ENCODE data around the gene CCDC27.
"Not testable (repeated sequence)": the region's sequence is repeated elsewhere in the genome, so short reads cannot be mapped to it uniquely, and the experiment has no call there.

The CCDC27 gene

DNA sequence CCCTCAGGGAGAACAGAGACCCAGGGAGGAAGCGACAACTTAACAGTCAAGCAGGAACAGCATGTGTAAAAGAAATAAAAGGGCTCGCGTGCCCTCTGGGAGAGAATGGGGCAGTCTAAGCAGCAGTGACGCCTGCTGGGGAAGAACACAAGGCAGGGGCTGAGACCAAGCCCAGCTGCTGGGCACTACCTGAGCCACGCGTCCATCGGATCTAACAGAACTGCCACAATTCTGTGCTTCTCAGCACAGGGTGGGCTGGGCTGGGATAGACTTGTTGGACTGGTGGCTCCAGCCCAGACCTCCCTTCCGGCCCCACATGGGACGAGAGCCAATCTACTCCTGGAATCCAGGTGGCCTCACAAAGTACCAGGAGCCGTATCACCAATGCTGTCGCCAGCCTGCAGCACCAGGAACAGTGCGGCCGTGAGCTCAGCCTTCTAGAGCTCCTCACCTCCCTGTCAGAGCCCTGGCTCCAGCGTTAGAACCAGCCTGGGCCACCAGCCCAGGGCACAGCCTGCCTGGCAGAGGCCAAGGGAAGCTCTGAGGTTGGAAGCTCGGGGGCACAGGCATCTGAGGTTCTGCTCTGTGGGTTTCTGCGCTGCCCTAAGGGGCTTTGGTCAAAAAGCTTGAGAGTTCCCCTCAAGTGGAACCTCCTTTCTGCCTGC lies 36.6 kb downstream of the CCDC27 start:
- in situ Hi-C loops (cut with MboI; ENCODE audit: low sequenced_read_pairs) = no loop called here

DNA sequence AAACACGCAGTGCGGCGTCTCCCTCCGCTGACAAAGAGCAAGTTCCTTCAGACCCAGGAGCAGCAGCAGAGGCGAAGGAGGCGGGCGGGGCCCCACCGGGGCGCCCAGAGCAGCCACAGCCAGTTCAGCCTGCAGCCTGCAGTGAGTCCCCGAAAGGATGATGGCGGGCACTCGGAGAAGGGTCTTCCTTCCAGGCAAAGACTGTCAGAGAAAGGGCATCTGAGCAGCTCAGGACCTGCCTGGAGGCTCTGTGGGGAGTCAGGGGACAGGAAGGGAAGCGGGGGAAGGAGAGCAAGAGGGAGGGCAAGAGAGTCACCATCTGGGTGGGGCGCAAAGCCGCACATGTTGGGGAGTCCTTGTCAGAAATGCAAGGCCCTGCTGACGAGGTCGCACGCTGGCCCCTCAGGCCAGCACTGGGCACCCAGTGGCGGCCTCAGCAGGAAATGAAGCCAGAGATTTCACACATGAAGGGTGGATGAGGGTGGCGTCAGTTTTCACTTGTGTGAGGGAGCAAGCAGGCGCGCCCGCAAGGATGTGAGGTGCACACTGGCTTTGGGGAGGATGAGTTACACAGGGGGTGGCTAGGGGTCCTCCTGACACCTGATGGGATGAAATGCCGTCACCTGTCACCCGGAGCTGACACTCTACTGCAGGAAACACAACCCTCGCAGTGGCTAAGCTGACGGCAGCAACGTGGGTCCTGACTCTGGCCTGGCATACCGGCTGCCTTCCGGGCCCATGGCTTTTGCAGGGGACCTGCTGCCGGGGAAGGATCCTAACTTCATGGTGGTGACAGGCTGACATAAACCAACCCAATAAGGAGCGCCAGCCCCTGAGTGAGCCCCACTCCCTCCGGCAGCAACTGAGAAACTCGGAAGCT lies 37.4 kb downstream of the CCDC27 start:
- in situ Hi-C loops (cut with MboI; ENCODE audit: low sequenced_read_pairs) = no loop called here

DNA sequence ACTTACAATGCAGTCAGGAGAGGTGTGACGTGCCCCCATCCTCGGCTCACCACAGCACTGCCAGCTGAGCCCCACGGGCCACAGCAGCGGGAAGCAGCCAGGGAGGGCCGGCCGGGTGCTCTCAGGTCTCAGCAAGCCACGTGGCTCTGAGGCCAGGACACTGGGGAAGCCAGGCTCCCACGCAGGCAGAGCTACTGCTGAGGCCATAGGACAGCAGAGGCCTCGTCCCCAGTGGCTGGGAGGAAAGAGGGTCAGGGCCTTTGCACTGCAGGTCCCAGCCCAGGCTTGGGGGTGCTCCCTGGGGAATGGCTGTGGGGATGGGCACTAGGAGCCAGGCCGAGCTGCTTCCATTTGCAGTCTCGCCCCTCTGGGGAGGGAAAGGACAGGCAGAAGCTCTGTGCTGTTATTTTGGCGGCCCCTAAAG lies 38.3 kb downstream of the CCDC27 start:
- in situ Hi-C loops (cut with MboI; ENCODE audit: low sequenced_read_pairs) = no loop called here

DNA sequence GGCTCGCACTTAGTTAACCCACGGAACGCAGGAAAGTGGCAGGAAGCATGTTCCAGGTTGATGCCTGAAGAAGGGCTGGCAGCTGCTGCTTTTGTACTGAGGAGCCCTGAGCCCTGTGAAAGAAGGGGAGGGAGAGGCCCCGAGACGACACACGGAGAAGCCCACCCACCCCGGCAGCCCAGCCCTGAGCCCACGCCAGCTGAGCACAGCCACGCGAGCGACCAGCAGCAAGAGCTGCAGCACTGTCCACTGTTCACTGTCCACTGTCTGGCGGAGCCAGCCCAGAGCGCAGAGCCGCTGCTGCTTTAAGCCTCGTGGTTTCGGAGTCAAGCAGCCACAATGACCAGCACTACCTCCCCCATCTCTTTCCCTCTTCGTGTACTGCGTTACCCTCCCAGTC lies 38.7 kb downstream of the CCDC27 start:
- in situ Hi-C loops (cut with MboI; ENCODE audit: low sequenced_read_pairs) = no loop called here

DNA sequence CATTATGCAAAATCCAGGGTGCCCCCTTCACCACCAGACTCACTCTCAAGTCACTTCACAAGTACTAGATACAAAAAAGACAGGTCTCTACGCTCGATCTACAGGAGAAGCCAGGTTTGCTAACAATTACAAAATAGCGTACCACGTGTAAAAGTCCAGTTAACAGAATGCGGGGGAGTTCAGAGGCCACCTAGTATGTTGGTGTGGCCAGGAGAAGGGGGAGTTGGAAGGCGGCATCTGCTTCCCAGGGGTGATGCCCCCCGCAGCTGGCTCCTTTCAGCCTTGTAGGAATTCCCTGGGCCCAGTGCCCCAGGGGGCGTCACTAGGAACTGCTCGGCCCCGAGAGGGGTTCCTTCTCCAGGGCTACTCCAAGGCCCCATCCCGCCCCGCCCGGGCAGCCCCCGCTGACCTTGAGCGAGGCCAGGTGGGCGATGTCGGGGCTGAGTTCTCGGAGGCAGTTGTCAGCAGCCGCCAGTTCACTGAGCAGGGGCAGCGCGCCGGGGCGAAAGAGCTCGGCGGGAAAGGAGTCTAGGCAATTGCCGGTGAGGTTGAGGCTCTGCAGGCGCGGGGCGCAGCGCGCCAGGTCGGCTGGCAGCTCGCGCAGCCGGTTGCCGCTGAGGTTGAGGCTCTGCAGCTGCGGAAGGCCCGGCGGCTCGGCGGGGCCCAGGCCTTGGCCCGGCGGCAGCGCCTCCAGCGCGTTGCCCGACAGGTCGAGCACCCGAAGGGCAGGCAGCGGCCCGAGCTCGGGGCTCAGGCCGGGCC lies 43.4 kb downstream of the CCDC27 start:
- in situ Hi-C loops (cut with MboI; ENCODE audit: low sequenced_read_pairs) = no loop called here

DNA sequence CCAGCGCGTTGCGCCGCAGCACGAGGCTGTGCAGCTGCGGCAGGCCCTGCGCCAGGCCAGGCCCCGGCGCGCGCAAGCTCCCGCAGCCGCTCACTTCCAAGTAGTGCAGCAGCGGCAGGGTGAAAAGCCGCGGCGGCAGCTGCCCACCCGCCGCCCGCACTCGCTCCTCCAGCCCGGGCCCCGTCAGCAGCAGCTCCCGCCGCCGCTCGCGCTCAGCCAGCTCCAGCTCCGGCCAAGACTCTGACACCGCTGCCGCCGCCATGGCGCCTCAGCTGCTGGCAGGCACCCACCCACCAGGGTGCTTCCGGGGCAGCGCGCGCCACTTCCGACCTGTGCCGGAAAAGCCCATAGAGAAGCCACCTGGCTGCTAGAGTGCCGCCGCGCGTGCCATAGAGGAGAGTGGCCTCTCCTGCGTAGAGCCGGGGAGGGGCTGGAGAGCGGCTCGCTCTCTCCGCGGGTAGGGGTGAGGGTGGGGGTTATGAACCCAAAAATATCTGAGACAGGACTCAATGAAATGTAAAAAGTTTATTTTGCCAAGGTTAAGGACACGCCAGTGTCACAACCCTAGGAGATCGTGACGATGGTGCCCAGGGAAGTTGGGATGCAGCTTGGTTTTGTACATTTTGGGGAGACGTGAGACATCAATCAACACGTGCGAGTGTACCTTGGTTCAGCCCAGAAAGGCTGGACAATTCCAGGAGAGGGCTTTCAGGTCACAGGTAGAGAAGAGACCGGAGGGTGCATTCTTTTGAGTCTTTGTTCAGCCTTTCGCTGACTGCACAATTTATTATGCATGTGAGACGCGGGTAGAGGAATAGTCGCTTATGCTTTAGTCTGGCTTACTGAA lies 44.2 kb downstream of the CCDC27 start, which contains the start of gene LRRC47:
TSS of gene LRRC47 (minus strand) at position 284 of the 847 bp plus-strand sequence. CDS start at position 262, 22 bp downstream.
- in situ Hi-C loops (cut with MboI; ENCODE audit: low sequenced_read_pairs) = no loop called here

DNA sequence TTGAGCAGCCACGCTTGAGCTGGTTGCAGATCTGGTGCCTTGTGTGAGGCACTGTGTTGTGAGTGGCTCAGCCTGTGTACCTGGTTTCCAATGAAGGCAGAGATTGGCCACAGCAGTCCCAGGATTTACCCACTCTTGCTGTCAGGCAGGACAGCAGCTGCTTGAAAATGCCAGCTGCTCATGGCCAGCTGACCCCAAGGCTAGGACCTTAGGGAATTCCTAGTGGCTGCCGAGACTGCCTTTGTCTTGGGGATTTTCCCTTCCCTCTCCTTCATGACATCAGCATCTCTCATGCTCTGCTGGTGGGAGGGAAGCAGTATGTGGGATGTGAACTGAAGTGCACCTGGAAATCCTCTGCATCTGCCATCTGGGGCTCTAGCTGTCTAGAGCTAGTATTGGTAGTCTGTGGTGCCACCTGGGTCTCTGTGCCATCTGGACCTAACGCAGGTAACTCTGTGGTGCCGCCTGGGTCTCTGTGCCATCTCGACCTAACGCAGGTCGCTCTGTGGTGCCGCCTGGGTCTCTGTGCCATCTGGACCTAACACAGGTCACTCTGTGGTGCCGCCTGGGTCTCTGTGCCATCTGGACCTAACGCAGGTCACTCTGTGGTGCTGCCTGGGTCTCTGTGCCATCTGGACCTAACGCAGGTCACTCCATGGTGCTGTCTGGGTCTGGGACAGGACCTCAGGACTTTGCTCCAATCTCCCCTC lies 47.9 kb downstream of the CCDC27 start:
- in situ Hi-C loops (cut with MboI; ENCODE audit: low sequenced_read_pairs) = no loop called here

DNA sequence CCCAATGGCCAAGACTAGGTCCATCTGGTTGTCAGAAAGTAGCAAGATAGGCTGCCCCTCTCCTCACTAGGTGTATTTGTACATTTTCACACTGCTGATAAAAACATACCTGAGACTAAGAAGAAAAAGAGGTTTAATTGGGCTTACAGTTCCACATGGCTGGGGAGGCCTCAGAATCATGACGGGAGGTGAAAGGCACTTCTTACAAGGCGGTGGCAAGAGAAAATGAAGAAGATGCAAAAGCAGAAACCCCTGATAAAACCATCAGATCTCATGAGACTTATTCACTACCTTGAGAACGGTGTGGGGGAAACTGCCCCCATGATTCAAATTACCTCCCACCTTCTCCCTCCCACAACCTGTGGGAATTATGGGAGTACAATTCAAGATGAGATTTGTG lies 48.5 kb downstream of the CCDC27 start:
- in situ Hi-C loops (cut with MboI; ENCODE audit: low sequenced_read_pairs) = not testable (repeated sequence)

DNA sequence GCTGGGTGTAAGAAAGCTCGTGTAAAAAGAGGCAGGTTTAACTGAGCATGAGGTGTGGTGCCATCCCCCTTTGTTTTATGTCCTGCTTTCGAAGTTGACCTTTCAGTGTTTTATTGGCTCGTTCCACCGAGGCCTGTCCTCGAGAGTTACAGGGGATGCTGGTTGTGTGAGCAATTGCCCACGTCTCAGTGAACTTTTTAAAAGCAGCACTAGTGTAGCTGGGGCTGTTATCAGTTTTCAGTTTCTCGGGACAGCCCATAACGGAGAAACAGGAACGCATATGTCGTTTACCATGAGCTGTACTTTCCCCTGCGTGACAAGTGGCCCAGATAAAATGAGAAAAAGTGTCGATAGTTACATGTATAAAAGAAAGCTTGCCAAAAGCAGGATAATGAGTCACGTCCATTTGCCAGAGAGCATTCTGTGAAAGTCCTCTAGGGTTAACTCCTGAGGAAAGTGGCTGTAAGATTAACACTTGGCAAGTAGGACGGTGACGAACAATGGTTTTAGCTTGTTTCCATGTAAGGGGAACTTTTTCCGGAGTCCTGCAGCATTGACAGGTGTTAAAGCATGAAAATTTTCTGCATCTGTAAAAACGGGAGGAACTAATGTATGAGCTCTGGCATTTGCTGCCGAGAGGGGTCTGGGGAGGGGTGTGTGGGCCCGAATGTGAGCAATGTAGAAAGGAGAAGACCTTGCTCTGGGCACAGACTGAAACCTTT lies 51.8 kb downstream of the CCDC27 start:
- in situ Hi-C loops (cut with MboI; ENCODE audit: low sequenced_read_pairs) = no loop called here

DNA sequence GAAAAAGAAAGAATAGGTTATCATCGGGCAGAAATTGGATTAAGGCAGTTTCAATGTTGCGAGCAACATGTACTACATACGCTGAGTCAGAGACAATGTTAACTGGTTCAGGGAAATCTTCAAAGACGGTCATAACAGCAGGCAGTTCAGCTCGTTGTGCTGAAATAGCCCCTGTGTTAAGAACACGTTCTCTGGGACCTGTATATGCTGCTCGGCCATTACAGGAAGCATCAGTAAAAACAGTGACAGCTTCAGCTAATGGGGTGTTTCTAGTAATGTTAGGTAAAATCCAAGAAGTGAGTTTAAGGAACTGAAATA lies 52.3 kb downstream of the CCDC27 start:
- in situ Hi-C loops (cut with MboI; ENCODE audit: low sequenced_read_pairs) = not testable (repeated sequence)

DNA sequence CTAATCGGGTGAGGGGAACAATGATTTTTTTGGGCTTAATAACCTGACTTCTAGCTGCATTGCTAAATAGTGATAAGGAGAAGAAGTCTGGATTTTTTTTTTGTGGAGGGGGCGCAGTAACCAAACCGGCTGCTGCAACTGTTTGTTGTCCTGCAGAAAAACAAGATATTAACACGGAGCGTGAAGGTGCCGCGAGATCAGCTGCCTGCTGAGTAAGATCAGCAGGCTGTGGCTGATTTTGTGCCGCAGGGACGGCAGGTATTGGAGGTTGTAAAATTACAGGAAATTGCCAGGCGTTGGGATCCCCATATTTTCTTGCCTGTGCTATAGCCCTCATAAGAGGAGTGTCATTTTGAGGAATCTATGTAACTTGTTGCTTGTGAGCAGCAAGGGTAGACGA lies 52.8 kb downstream of the CCDC27 start:
- in situ Hi-C loops (cut with MboI; ENCODE audit: low sequenced_read_pairs) = no loop called here

DNA sequence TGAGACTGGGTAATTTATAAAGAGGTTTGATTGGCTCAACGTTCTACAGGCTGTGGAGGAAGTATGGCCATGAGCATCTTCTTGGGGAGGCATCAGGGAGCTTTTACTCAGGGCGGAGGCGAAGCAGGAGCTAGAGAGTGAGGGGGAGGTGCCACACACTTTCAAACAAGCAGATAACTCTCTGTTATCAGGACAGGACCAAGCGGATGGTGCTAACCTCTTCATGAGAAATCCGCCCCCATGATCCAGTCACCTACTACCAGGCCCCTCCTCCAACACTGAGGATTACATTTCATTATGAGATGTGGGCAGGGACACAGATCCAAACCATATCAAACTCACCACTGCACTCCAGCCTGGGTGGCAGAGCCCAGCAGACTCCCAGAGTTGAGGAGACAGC lies 55.5 kb downstream of the CCDC27 start:
- in situ Hi-C loops (cut with MboI; ENCODE audit: low sequenced_read_pairs) = no loop called here

DNA sequence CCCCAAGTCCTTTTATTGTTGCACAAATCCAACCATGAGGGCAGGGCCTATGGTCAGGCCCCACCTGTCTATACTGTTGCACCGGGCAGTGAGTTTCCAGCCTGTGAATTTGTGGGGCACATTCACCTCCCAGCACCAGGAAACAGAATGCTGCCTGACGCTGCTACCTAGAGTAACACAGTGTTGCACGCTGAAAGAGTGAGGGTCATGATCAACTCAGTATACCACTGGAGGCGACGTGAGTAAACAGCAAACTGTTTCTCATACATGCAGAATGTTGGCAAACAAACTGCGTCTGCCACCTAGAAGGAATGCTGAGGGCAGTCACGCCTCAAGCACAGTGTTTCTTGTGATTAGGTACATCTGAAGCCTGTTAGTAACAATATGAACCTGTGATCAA lies 57.4 kb downstream of the CCDC27 start:
- in situ Hi-C loops (cut with MboI; ENCODE audit: low sequenced_read_pairs) = no loop called here

DNA sequence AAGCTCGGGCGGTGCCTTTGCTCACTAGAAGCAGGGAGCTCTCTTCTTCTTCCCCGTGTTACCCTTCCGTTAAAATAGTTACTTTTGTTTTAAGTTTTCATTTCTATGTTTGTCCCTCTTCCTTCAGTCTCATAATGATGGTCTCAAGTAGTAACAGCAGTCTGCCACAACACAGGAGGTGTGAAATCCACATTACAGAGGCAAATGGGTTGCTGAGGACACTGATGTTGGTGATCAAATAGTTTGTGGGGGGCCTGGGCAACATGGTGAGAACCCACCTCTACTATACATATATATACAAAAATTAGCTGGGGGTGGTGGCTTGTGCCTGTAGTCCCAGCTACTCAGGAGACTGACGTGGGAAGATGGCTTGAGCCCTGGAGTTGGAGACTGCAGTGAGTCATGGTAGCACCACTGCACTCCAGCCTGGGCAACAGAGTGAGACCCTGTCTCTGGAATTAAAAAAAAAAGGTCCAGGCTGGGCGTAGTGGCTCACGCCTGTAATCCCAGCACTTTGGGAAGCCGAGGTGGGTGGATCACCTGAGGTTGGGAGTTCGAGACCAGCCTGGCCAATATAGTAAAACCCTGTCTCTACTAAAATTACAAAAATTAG lies 58.0 kb downstream of the CCDC27 start:
- in situ Hi-C loops (cut with MboI; ENCODE audit: low sequenced_read_pairs) = not testable (repeated sequence)

DNA sequence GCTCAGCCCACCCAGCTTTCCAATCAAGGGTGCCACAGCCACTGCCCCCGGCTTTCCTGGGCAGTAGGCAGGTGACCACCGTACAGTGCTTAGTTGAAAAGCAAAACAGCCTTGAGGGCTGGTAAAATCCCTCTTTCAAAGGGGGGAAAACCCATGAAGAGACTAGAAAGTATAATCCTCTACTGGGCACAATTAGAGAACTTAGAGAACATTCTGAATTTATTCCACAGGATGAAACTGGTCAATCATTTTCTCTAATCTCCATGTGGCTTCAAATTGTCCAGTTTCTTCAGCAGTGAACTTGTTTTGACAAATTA lies 59.3 kb downstream of the CCDC27 start:
- in situ Hi-C loops (cut with MboI; ENCODE audit: low sequenced_read_pairs) = no loop called here

DNA sequence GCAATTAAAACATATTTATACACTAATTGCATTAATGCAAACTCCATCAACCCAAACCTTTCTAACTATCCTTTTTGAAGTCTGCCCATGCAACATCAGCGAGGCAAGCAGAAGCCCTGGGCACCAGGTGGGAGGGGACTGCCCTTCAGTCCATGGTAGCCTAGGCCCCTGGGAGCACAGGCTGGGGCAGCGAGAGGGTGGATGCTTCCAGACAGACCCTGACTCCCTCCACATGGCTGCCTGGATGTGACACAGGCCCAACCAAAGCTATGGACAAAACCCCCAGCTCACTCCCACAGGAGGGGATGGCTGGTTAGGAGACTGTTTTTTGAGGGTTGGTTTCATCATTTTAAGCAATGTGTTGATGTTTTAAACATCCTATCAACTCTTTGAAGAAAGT lies 61.8 kb downstream of the CCDC27 start:
- in situ Hi-C loops (cut with MboI; ENCODE audit: low sequenced_read_pairs) = no loop called here

DNA sequence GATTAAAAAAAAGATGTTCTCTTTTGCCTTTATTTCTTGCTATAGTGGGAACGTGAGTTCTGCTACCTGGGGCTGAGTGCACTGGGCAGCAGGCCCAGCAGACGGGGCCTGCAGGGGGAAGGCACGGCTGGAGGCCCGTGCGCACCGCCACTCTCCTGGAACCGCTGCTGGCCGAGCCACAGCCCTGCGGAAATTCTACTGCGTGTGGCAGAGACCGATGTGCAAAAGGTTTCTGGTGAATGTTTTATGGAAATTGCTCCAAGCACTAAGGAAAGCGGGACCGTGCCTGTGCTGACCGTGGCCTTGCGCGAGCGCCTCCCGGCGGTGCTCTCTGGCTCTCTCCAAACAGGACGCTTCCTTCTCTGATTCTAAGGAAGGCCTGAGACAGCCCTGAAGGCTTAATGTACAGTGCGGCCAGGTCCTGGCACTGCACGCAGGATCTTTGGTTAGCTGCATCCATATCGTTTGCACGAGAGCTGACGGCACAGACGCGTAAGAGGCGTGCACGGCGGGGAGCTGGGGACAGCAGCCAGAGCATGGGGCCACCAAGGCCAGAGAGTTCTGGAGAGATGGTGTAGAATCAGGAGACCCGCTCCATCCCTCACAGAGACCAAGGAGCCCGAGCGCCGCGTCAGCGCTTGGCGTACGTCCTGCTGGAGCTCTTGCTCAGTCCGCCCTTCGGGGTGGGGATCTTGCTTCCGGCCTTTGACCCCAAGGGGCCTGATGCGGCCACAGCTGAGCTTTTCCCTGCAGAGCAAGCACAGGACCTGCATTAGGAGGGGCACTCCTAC lies 62.7 kb downstream of the CCDC27 start:
- in situ Hi-C loops (cut with MboI; ENCODE audit: low sequenced_read_pairs) = no loop called here

DNA sequence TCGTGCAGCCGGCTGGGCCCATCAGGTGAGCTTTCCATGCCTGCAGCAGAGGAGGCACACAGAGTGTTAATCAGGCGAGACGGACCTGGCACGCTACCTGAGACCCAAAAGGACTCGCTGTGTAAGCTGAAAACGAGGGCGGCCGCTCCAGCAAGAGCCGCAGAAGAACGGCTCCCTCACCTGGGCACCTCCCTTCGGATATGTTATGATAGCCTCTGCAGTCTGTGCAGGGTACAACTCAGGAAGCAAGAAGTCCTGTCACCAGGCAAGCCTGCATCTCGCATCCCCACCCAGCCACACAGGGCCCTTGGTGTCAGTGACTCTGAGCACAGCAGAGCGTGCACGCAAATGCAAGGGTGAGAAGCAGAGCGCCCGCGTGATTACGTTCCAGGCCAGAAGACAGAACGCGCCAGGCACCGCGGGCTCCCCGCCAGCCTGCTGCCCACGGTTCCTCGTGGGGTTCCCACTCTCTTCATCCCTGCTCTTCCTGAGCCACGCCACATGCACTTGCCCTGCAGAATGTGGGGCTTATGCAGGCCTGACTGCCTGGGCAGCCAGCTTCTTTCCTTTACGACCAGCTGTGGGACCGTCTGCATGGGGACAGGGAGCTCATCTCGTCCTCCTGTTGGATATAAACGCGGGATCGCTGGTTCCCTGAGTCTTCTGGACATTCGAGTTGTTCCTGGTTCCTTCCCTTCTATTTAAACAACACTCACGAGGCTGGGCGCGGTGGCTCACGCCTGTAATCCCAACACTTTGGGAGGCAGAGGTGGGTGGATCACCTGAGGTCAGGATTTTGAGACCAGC lies 64.3 kb downstream of the CCDC27 start:
- in situ Hi-C loops (cut with MboI; ENCODE audit: low sequenced_read_pairs) = no loop called here

All from hTERT RPE-1 (cell line).